B cell (primary cell): ENCODE measurements around the gene DENND4C. TPM values are rescaled to one million over a fixed set of nuclear protein-coding genes. Genes with fewer than 3 reads are reported as not detected.
"Not testable (repeated sequence)": the region's sequence is repeated elsewhere in the genome, so short reads cannot be mapped to it uniquely, and the experiment has no call there.

Experiments used
- ATAC-seq: fragments of 200-7000 bp; cut with Tn5 transposase; one replicate; pipeline ENCODE4 v1.10.0; 2021; ENCODE audit warnings: low read depth, mild to moderate bottlenecking, moderate number of reproducible peaks, moderate library complexity
- CTCF ChIA-PET: fragments of 350-600 bp; sonication (Branson Sonifier 250); formaldehyde crosslinking; loops from one replicate; lab custom pipeline; 2021; ENCODE audit warnings: antibody characterized with exemption, inconsistent platforms; lab: Charles Lee
- POLR2A ChIA-PET: fragments of 350-600 bp; sonication (Branson Sonifier 250); formaldehyde crosslinking; loops from one replicate; lab custom pipeline; 2021; ENCODE audit warnings: antibody characterized with exemption; lab: Charles Lee
- DNase-seq: peaks from one replicate; pipeline ENCODE4 v3.0.0; 2013
- H2AFZ ChIP-seq: 2 replicates; pipeline ENCODE4 v1.6.1; 2012; ENCODE audit warnings: mild to moderate bottlenecking, low read depth, low read length; ENCODE audit not compliant: insufficient read depth, poor library complexity, severe bottlenecking
- H3K27ac ChIP-seq, 2 donors: 1 replicate in 1 of 2; 2 replicates in 1 of 2; pipeline ENCODE4 v1.5.1; 2012 to 2013; ENCODE audit warnings: low read length in 2 of 2, mild to moderate bottlenecking in 2 of 2, moderate library complexity in 1 of 2
- H3K27me3 ChIP-seq, 4 experiments: fragments of 200-600 bp in 1 of 4; sonication (generic) in 1 of 4; replicated peaks in 1 of 4; 1 replicate in 2 of 4; 2 replicates in 2 of 4; pipeline versions ENCODE4 v1.6.1 to v1.7.0; 2013 to 2016; ENCODE audit warnings: low read length in 3 of 4, mild to moderate bottlenecking in 2 of 4, mixed read lengths in 1 of 4, moderate library complexity in 1 of 4; ENCODE audit not compliant: insufficient read depth in 4 of 4, control insufficient read depth in 3 of 4; ENCODE audit errors: control extremely low read depth in 1 of 4
- H3K36me3 ChIP-seq, 2 experiments: replicated peaks in 1 of 2; 1 replicate in 1 of 2; 2 replicates in 1 of 2; pipeline versions ENCODE4 v1.6.1 to v1.7.1; 2013; ENCODE audit warnings: low read length in 1 of 2; ENCODE audit not compliant: insufficient read depth in 2 of 2, control insufficient read depth in 1 of 2; ENCODE audit errors: control extremely low read depth in 1 of 2, extremely low read depth in 1 of 2
- H3K4me1 ChIP-seq, 2 donors: fragments of 200-600 bp in 1 of 2; sonication (generic) in 1 of 2; 1 replicate in 1 of 2; 2 replicates in 1 of 2; pipeline versions ENCODE4 v1.5.1 to v1.6.1; 2013 to 2017; ENCODE audit warnings: low read length in 2 of 2; ENCODE audit not compliant: control insufficient read depth in 2 of 2, insufficient read depth in 2 of 2
- H3K4me2 ChIP-seq: replicated peaks from 2 replicates; pipeline ENCODE3; 2012; ENCODE audit warnings: mild to moderate bottlenecking, low read depth, low read length; ENCODE audit not compliant: poor library complexity, severe bottlenecking
- H3K4me3 ChIP-seq, 5 experiments: fragments of 200-600 bp in 1 of 5; sonication (generic) in 1 of 5; 1 replicate in 3 of 5; 2 replicates in 2 of 5; pipeline versions ENCODE4 v1.5.1 to v1.7.0; 2011 to 2016; ENCODE audit warnings: low read length in 4 of 5, mild to moderate bottlenecking in 4 of 5, low read depth in 2 of 5, control low read depth in 1 of 5, moderate library complexity in 1 of 5; ENCODE audit not compliant: insufficient read depth in 1 of 5; ENCODE audit errors: control extremely low read depth in 1 of 5, extremely low read depth in 1 of 5
- H3K79me2 ChIP-seq: fragments of 200-600 bp; sonication (generic); one replicate; pipeline ENCODE4 v1.6.0; 2016; ENCODE audit warnings: low read length; ENCODE audit not compliant: control insufficient read depth, insufficient read depth
- H3K9ac ChIP-seq: fragments of 200-600 bp; sonication (generic); 2 replicates; pipeline ENCODE4 v1.6.1; 2017; ENCODE audit warnings: mild to moderate bottlenecking, low read length, moderate library complexity
- H3K9me3 ChIP-seq, 3 donors: one replicate each; pipeline versions ENCODE4 v1.6.1 to v1.7.1; 2013; ENCODE audit warnings: low read length in 2 of 3; ENCODE audit not compliant: control insufficient read depth in 2 of 3, insufficient read depth in 1 of 3; ENCODE audit errors: control extremely low read depth in 1 of 3
- H4K20me1 ChIP-seq: 2 replicates; pipeline ENCODE4 v1.6.0; 2012; ENCODE audit warnings: mild to moderate bottlenecking, low read length; ENCODE audit not compliant: insufficient read depth, control insufficient read depth, poor library complexity, severe bottlenecking
- H3K27ac Mint-ChIP-seq: one replicate; pipeline ENCODE4 v1.8.0; 2021; ENCODE audit warnings: mixed read lengths
- H3K27me3 Mint-ChIP-seq: one replicate; pipeline ENCODE4 v1.8.0; 2021; ENCODE audit warnings: mixed read lengths
- H3K4me1 Mint-ChIP-seq: one replicate; pipeline ENCODE4 v1.8.0; 2021; ENCODE audit warnings: mixed read lengths
- H3K4me3 Mint-ChIP-seq: one replicate; pipeline ENCODE4 v1.8.0; 2021; ENCODE audit warnings: mixed read lengths
- H3K9me3 Mint-ChIP-seq: one replicate; pipeline ENCODE4 v1.8.0; 2022; ENCODE audit warnings: mixed read lengths; ENCODE audit not compliant: insufficient read depth
- EZH2 ChIP-seq: IDR thresholded peaks from 2 replicates; pipeline ENCODE4 v1.6.1; 2012; ENCODE audit warnings: borderline replicate concordance, low read depth, mild to moderate bottlenecking, moderate library complexity, low read length; ENCODE audit not compliant: insufficient read depth, poor library complexity, severe bottlenecking
- WGBS: methylation state at CpG from one replicate; pipeline ENCODE4 v1.1.5; 2013; ENCODE audit warnings: missing lambda C conversion rate; ENCODE audit not compliant: insufficient coverage; 5-methylcytosine and 5-hydroxymethylcytosine counted together
- intact Hi-C: fragments of 100-400 bp; cut with micrococcal nuclease; formaldehyde crosslinking; loops from one replicate; pipeline ENCODE4 v1.10.0; 2022
- polyA plus RNA-seq: library from polyadenylated mRNA; depleted of rRNA; stranded (reverse); fragments of >200 nt; gene quantifications from 2 replicates; pipeline ENCODE4 v1.2.3, GENCODE V29; 2012
- total RNA-seq, 2 donors: library from RNA; stranded (reverse); fragments of 120-200 nt in 1 of 2; gene quantifications; 1 replicate in 1 of 2; 2 replicates in 1 of 2; pipeline versions ENCODE4 v1.2.3 to v1.2.4, GENCODE V29; 2013 to 2022
- TF ChIP-seq, protein P1 (sequence below): fragments of 200-600 bp; IDR thresholded peaks from one replicate; pipeline ENCODE4 v1.8.0; 2022; ENCODE audit warnings: antibody characterized with exemption, mild to moderate bottlenecking

Gene DENND4C
- total and polyA plus RNA-seq, 2 donors (not counting 1 experiment from before 2014, with no cell fraction given), result 9.9 to 52.4 TPM

- peaks cover 44% of the 10 kb centered on the region for H4K20me1 ChIP-seq
- POLR2A ChIA-PET, H3K9me3 Mint-ChIP-seq, H3K4me3 Mint-ChIP-seq, H3K4me3 ChIP-seq, H3K27me3 ChIP-seq, ATAC-seq, H3K36me3 ChIP-seq, H3K4me1 ChIP-seq, H3K27ac ChIP-seq, intact Hi-C loops, H3K4me2 ChIP-seq, H3K9me3 ChIP-seq, H3K27me3 Mint-ChIP-seq, H2AFZ ChIP-seq, CTCF ChIA-PET, H3K9ac ChIP-seq, H3K27ac Mint-ChIP-seq, DNase-seq: not testable (repeated sequence)
- H3K79me2 ChIP-seq, result peaks cover 84% of the 10 kb centered on the region
- H3K4me1 Mint-ChIP-seq, result peaks cover 25% of the 10 kb centered on the region
- 90% methylated on average over 2 of the region's 3 CpGs for WGBS
Measured at GRCh38 chr9:19266778-19267384, 36.4 kb downstream of the DENND4C start.

GRCh38 chr9:19269582-19269981, 39.1 kb downstream of the DENND4C start:
- Histone ChIP-seq H2AFZ (no peak overlapping the region), H3K4me3 (no peak overlapping the region), H3K9ac (no peak overlapping the region), H3K36me3 (no peaks in the 10 kb centered on the region), H3K4me2 (no peak overlapping the region), H4K20me1 (peaks cover 48% of the 10 kb centered on the region), H3K79me2 (peaks cover 71% of the 10 kb centered on the region), H3K27ac (no peak overlapping the region), H3K9me3 (peaks cover 0 to 9% (median 5%) of the 10 kb centered on the region in 3 donors), H3K27me3 (no peaks in the 10 kb centered on the region), H3K4me1 (no peaks in the 10 kb centered on the region)
- intact Hi-C loops, result no loop called here
- H3K4me3 Mint-ChIP-seq, result no peak overlapping the region
- DNase-seq (no peak), ATAC-seq (no peak)
- H3K27me3 Mint-ChIP-seq, result no peaks in the 10 kb centered on the region
- H3K4me1 Mint-ChIP-seq, result peaks cover 16% of the 10 kb centered on the region
- H3K27ac Mint-ChIP-seq, result no peak overlapping the region
- 100% methylated on average over 1 of the region's 1 CpG for WGBS
- H3K9me3 Mint-ChIP-seq, result no peaks in the 10 kb centered on the region
- ChIA-PET POLR2A (no interaction called here), CTCF (interaction anchor here (1.0 kb wide), 1 partner anchor 40 kb away, joined by 3 read pairs; no protein-coding TSS in a partner anchor)
- TF ChIP-seq, protein P1, sequence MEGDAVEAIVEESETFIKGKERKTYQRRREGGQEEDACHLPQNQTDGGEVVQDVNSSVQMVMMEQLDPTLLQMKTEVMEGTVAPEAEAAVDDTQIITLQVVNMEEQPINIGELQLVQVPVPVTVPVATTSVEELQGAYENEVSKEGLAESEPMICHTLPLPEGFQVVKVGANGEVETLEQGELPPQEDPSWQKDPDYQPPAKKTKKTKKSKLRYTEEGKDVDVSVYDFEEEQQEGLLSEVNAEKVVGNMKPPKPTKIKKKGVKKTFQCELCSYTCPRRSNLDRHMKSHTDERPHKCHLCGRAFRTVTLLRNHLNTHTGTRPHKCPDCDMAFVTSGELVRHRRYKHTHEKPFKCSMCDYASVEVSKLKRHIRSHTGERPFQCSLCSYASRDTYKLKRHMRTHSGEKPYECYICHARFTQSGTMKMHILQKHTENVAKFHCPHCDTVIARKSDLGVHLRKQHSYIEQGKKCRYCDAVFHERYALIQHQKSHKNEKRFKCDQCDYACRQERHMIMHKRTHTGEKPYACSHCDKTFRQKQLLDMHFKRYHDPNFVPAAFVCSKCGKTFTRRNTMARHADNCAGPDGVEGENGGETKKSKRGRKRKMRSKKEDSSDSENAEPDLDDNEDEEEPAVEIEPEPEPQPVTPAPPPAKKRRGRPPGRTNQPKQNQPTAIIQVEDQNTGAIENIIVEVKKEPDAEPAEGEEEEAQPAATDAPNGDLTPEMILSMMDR, result no peak
- TF ChIP-seq EZH2, result no peak
